Muscle of arm (tissue), 12 donors: Measurements from ENCODE around the gene HTR2A. TPM values are rescaled to one million over a fixed set of nuclear protein-coding genes. Genes with fewer than 3 reads are reported as not detected.
A peak's percentile ranks its signal among the peaks of the same experiment; 100 is the strongest.

Source experiments
- DNase-seq: peaks from one replicate; pipeline ENCODE4 v3.0.0-alpha.2; 2013
- polyA plus RNA-seq, 12 donors: library from polyadenylated mRNA; unstranded; fragments of 120-200 nt; gene quantifications; one replicate each; pipeline ENCODE4 v1.2.1, GENCODE V29; 2013; ENCODE audit not compliant: insufficient read length in 12 of 12

Gene HTR2A
- polyA plus RNA-seq, 12 donors = 0.11 to 1.5 (median 0.24) TPM; not detected in 2

GRCh38 chr13:46874006-46874405 is 22.8 kb downstream of the HTR2A start:
- no peak for DNase-seq

GRCh38 chr13:46871557-46871956 is 25.3 kb downstream of the HTR2A start:
- DNase-seq = no peak

- no peak for DNase-seq
These were observed 28.8 kb downstream of the HTR2A start for GRCh38 chr13:46868091-46868490.

GRCh38 chr13:46866150-46866549 is 30.7 kb downstream of the HTR2A start:
- peak; percentile 3 for DNase-seq

- DNase-seq = no peak
These were observed 31.9 kb downstream of the HTR2A start for GRCh38 chr13:46864941-46865340.

- no peak for DNase-seq
These were observed 34.9 kb downstream of the HTR2A start for GRCh38 chr13:46861959-46862358.

GRCh38 chr13:46860722-46861121 is 36.1 kb downstream of the HTR2A start:
- DNase-seq = no peak

GRCh38 chr13:46858776-46859175 is 38.1 kb downstream of the HTR2A start:
- DNase-seq = no peak

GRCh38 chr13:46858163-46858562 is 38.7 kb downstream of the HTR2A start:
- DNase-seq = no peak

GRCh38 chr13:46855664-46856063 is 41.2 kb downstream of the HTR2A start:
- no peak for DNase-seq

- no peak for DNase-seq
These were observed 41.7 kb downstream of the HTR2A start for GRCh38 chr13:46855166-46855565.

- no peak for DNase-seq
These were observed 44.7 kb downstream of the HTR2A start for GRCh38 chr13:46852168-46852567.

GRCh38 chr13:46850214-46850613 is 46.6 kb downstream of the HTR2A start:
- no peak for DNase-seq

- DNase-seq = no peak
These were observed 50.1 kb downstream of the HTR2A start for GRCh38 chr13:46846726-46847125.

- DNase-seq = no peak
These were observed 51.7 kb downstream of the HTR2A start for GRCh38 chr13:46845146-46845545.

GRCh38 chr13:46844431-46844830 is 52.4 kb downstream of the HTR2A start:
- no peak for DNase-seq

GRCh38 chr13:46839399-46839798 is 57.5 kb downstream of the HTR2A start:
- no peak for DNase-seq

GRCh38 chr13:46834657-46835056 is 62.2 kb downstream of the HTR2A start:
- DNase-seq = no peak

GRCh38 chr13:46831588-46832194 is 65.2 kb downstream of the HTR2A start:
- peak; percentile 45 for DNase-seq

- no peak for DNase-seq
These were observed 66.3 kb downstream of the HTR2A start for GRCh38 chr13:46830405-46831005.

GRCh38 chr13:46822551-46822950 is 74.3 kb downstream of the HTR2A start:
- DNase-seq = no peak

- DNase-seq = no peak
These were observed 78.9 kb downstream of the HTR2A start for GRCh38 chr13:46817838-46818476.

GRCh38 chr13:46817095-46817494 is 79.8 kb downstream of the HTR2A start:
- DNase-seq = no peak

GRCh38 chr13:46816371-46816770 is 80.5 kb downstream of the HTR2A start:
- DNase-seq = no peak
